SK-N-SH (cell line): ENCODE measurements around the gene CERS6. TPM values are rescaled to one million over a fixed set of nuclear protein-coding genes. Genes with fewer than 3 reads are reported as not detected.

Experiments used
- CTCF ChIA-PET: fragments of 300-600, 350-600 bp; formaldehyde crosslinking; extraction: SDS; loops from one replicate; lab custom pipeline; 2021; lab: Yijun Ruan, JAX
- POLR2A ChIA-PET: fragments of 350-600 bp; sonication (Branson Sonifier 250); formaldehyde crosslinking; extraction: SDS; loops from one replicate; lab custom pipeline; 2020; ENCODE audit warnings: antibody characterized with exemption, inconsistent platforms; lab: Yijun Ruan, JAX
- DNase-seq: peaks from one replicate; pipeline ENCODE4 v3.0.0; 2012
- H2AFZ ChIP-seq: fragments of 200-600 bp; sonication (generic); 2 replicates; pipeline ENCODE4 v1.8.1; 2016; ENCODE audit warnings: antibody characterized with exemption, mild to moderate bottlenecking, low read depth
- H3F3A ChIP-seq: fragments of 200-600 bp; sonication (generic); replicated peaks from 2 replicates; pipeline ENCODE3; 2016; ENCODE audit warnings: antibody characterized with exemption, mild to moderate bottlenecking; ENCODE audit not compliant: insufficient read depth
- H3K27ac ChIP-seq, 2 experiments: fragments of 200-500 bp in 1 of 2; fragments of 200-600 bp in 1 of 2; sonication (Bioruptor generic) in 1 of 2; sonication (generic), shearing (Covaris generic) in 1 of 2; 2 replicates each; pipeline versions ENCODE4 v1.5.1 to v1.6.1; 2014 to 2016; ENCODE audit warnings: low read depth in 2 of 2, inconsistent platforms in 1 of 2, low read length in 1 of 2, mild to moderate bottlenecking in 1 of 2, mixed read lengths in 1 of 2
- H3K27me3 ChIP-seq: fragments of 200-600 bp; sonication (generic), shearing (Covaris generic); 2 replicates; pipeline ENCODE4 v1.6.1; 2016; ENCODE audit warnings: mixed run types; ENCODE audit not compliant: insufficient read depth
- H3K36me3 ChIP-seq, 2 experiments: fragments of 200-500 bp in 1 of 2; fragments of 200-600 bp in 1 of 2; sonication (Bioruptor generic) in 1 of 2; sonication (generic) in 1 of 2; replicated peaks in 1 of 2; 2 replicates each; pipeline versions ENCODE3 to v1.5.1; 2014 to 2016; ENCODE audit warnings: low read length in 1 of 2, mild to moderate bottlenecking in 1 of 2; ENCODE audit not compliant: insufficient read depth in 2 of 2, control insufficient read depth in 1 of 2
- H3K4me1 ChIP-seq, 2 experiments: fragments of 200-500 bp in 1 of 2; fragments of 200-600 bp in 1 of 2; sonication (Bioruptor generic) in 1 of 2; sonication (generic), shearing (Covaris generic) in 1 of 2; 2 replicates each; pipeline versions ENCODE4 v1.5.1 to v1.6.1; 2014 to 2016; ENCODE audit warnings: low read depth in 1 of 2, low read length in 1 of 2, mixed run types in 1 of 2; ENCODE audit not compliant: insufficient read depth in 2 of 2, control insufficient read depth in 1 of 2
- H3K4me2 ChIP-seq: fragments of 200-600 bp; sonication (generic), shearing (Covaris generic); 2 replicates; pipeline ENCODE4 v1.6.1; 2017; ENCODE audit warnings: mixed run types
- H3K4me3 ChIP-seq, 2 experiments: fragments of 200-500 bp in 1 of 2; fragments of 200-600 bp in 1 of 2; sonication (Bioruptor generic) in 1 of 2; sonication (generic), shearing (Covaris generic) in 1 of 2; 2 replicates each; pipeline versions ENCODE4 v1.5.1 to v1.8.1; 2014 to 2016; ENCODE audit warnings: low read depth in 2 of 2, inconsistent platforms in 1 of 2, low read length in 1 of 2, mild to moderate bottlenecking in 1 of 2, mixed read lengths in 1 of 2, moderate library complexity in 1 of 2
- H3K79me2 ChIP-seq: fragments of 200-600 bp; sonication (generic); 2 replicates; pipeline ENCODE4 v1.8.1; 2017; ENCODE audit warnings: mild to moderate bottlenecking; ENCODE audit not compliant: insufficient read depth
- H3K9ac ChIP-seq: fragments of 200-600 bp; sonication (generic); 2 replicates; pipeline ENCODE4 v1.6.1; 2017; ENCODE audit warnings: mixed run types
- H3K9me2 ChIP-seq: fragments of 200-600 bp; sonication (generic); 2 replicates; pipeline ENCODE4 v1.6.1; 2017; ENCODE audit warnings: mixed run types
- H3K9me3 ChIP-seq: fragments of 200-600 bp; sonication (generic); 2 replicates; pipeline ENCODE4 v1.6.1; 2017; ENCODE audit warnings: mixed run types, mild to moderate bottlenecking, moderate library complexity
- H4K20me1 ChIP-seq: fragments of 200-600 bp; sonication (generic); 2 replicates; pipeline ENCODE4 v1.6.1; 2017; ENCODE audit warnings: mild to moderate bottlenecking, mixed run types; ENCODE audit not compliant: insufficient read depth
- EP300 ChIP-seq, 2 experiments: IDR thresholded peaks; 2 replicates each; pipeline versions ENCODE4 v1.4.0 to v1.6.1; 2012; ENCODE audit warnings: borderline replicate concordance in 1 of 2, low read depth in 1 of 2, low read length in 1 of 2
- EZH2phosphoT487 ChIP-seq: fragments of 200-600 bp; sonication (generic); IDR thresholded peaks from 2 replicates; pipeline ENCODE4 v1.6.1; 2017; ENCODE audit warnings: low read depth, mixed run types, mild to moderate bottlenecking, antibody characterized with exemption, moderate library complexity, borderline replicate concordance
- GABPA ChIP-seq: IDR thresholded peaks from 2 replicates; pipeline ENCODE4 v1.4.0; 2012; ENCODE audit warnings: low read depth, mild to moderate bottlenecking
- IRF3 ChIP-seq: fragments of 150-350 bp; IDR thresholded peaks from 2 replicates; pipeline ENCODE4 v1.6.1; 2016; ENCODE audit warnings: mild to moderate bottlenecking, low read depth, low read length
- JUND ChIP-seq: IDR thresholded peaks from 2 replicates; pipeline ENCODE4 v1.4.0; 2012
- MAX ChIP-seq: IDR thresholded peaks from 2 replicates; pipeline ENCODE4 v1.4.0; 2012; ENCODE audit warnings: low read depth
- MXI1 ChIP-seq: IDR thresholded peaks from 2 replicates; pipeline ENCODE4 v1.6.1; 2012; ENCODE audit warnings: mild to moderate bottlenecking, low read depth, low read length, improper control_type of control experiment
- PBX3 ChIP-seq: IDR thresholded peaks from 2 replicates; pipeline ENCODE4; 2012
- RCOR1 ChIP-seq: fragments of 150-350 bp; IDR thresholded peaks from 2 replicates; pipeline ENCODE4 v1.6.1; 2017; ENCODE audit warnings: antibody characterized with exemption, low read length
- REST ChIP-seq: IDR thresholded peaks from 2 replicates; pipeline ENCODE4 v1.6.1; 2012; ENCODE audit warnings: mild to moderate bottlenecking, low read depth, low read length, moderate library complexity
- SIN3A ChIP-seq: IDR thresholded peaks from 2 replicates; pipeline ENCODE4 v1.6.1; 2012; ENCODE audit warnings: low read depth, mild to moderate bottlenecking, low read length, moderate library complexity, borderline replicate concordance
- SMC3 ChIP-seq: IDR thresholded peaks from 2 replicates; pipeline ENCODE4 v1.6.1; 2012; ENCODE audit warnings: low read depth, low read length, improper control_type of control experiment
- TCF12 ChIP-seq: IDR thresholded peaks from 2 replicates; pipeline ENCODE4 v1.4.0; 2012
- USF1 ChIP-seq: IDR thresholded peaks from 2 replicates; pipeline ENCODE4 v1.4.0; 2012; ENCODE audit warnings: low read depth, borderline replicate concordance
- USF2 ChIP-seq: fragments of 150-350 bp; IDR thresholded peaks from 2 replicates; pipeline ENCODE4 v1.6.1; 2017; ENCODE audit warnings: antibody characterized with exemption, low read length, low read depth, borderline replicate concordance
- WGBS: methylation state at CpG from one replicate; pipeline ENCODE4 v1.1.6; 2017; ENCODE audit warnings: low lambda C conversion rate; 5-methylcytosine and 5-hydroxymethylcytosine counted together
- polyA plus RNA-seq, 3 experiments: library from polyadenylated mRNA; depleted of rRNA; stranded (reverse); fragments of >200 nt; gene quantifications; 2 replicates each; pipeline ENCODE4 v1.2.3, GENCODE V29; 2012

The CERS6 gene
- polyA plus RNA-seq, 1 of the 3 experiments (the other 2 are of a cell fraction), result 1.8 TPM

GRCh38 chr2:168499500-168499899 lies 43.4 kb downstream of the CERS6 start:
- no peak for TF ChIP-seq PBX3
- no peak for TF ChIP-seq SMC3
- TF ChIP-seq MAX, result no peak
- no peak for TF ChIP-seq EP300 (IDR thresholded peaks at IDR 0.05; ENCODE audit: borderline replicate concordance in 1 of 2, low read depth in 1 of 2, low read length in 1 of 2)
- no peak for TF ChIP-seq JUND
- no peak for TF ChIP-seq MXI1
- no peak for TF ChIP-seq EZH2phosphoT487
- TF ChIP-seq REST, result no peak
- no peak for TF ChIP-seq RCOR1
- no peak for TF ChIP-seq USF1
- no peak for TF ChIP-seq TCF12
- TF ChIP-seq SIN3A, result no peak
- TF ChIP-seq USF2, result no peak
- TF ChIP-seq IRF3, result no peak
- TF ChIP-seq GABPA, result no peak
- Histone ChIP-seq H2AFZ (no peak overlapping the region), H3K4me2 (no peak overlapping the region), H3F3A (no peaks in the 10 kb centered on the region), H3K4me1 (no peaks in the 10 kb centered on the region), H3K4me3 (no peak overlapping the region), H3K79me2 (no peaks in the 10 kb centered on the region), H3K27me3 (no peaks in the 10 kb centered on the region), H3K36me3 (no peaks in the 10 kb centered on the region), H3K9me2 (no peaks in the 10 kb centered on the region), H3K9me3 (no peaks in the 10 kb centered on the region), H3K9ac (no peak overlapping the region), H3K27ac (no peak overlapping the region), H4K20me1 (no peaks in the 10 kb centered on the region)
- CTCF ChIA-PET, result no interaction called here
- 60% methylated on average over 4 of the region's 4 CpGs for whole genome bisulfite sequencing
- POLR2A ChIA-PET, result no interaction called here
- no peak for DNase-seq
